ENCODE measurements around the gene KIAA1328. TPM values are rescaled to one million over a fixed set of nuclear protein-coding genes. Genes with fewer than 3 reads are reported as not detected.

KIAA1328 gene
- total RNA-seq, 1 donor from 2014 or later, result 8.4 TPM

DNA sequence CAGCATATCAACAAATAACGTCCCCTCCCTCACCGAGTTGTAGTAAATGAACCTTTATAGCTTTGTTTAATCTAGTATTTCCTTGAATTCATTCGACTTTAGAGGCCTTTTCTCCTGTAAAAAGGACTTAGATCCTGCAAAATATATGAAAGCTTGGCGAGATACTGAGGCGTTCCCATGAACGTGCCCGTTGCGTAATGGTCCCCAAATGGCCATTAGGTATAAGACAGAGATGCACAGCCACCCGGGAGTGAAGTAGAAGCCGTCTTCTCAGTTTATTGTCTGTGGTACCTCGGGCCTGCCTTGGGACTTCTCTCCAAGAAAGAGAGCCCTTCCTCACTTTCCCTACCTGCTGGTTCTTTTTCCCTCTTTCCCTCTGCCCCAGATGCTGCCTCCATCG lies 426.0 kb downstream of the KIAA1328 start:
- no peak for DNase-seq (ENCODE audit: low spot score in 2 of 2)
- Histone ChIP-seq H3K36me3 (no peaks in the 10 kb centered on the region), H3K4me1 (peaks cover 0 to 4% of the 10 kb centered on the region in 2 donors), H3K27me3 (peaks cover 8% of the 10 kb centered on the region), H3K4me3 (no peak overlapping the region), H3K27ac (no peak overlapping the region), H3K9me3 (no peaks in the 10 kb centered on the region)
- intact Hi-C loops (cut with DNase I), result loop anchor here (10.0 kb wide), 1 partner anchor 60 kb away; no protein-coding TSS in a partner anchor
- TF ChIP-seq, protein P1, sequence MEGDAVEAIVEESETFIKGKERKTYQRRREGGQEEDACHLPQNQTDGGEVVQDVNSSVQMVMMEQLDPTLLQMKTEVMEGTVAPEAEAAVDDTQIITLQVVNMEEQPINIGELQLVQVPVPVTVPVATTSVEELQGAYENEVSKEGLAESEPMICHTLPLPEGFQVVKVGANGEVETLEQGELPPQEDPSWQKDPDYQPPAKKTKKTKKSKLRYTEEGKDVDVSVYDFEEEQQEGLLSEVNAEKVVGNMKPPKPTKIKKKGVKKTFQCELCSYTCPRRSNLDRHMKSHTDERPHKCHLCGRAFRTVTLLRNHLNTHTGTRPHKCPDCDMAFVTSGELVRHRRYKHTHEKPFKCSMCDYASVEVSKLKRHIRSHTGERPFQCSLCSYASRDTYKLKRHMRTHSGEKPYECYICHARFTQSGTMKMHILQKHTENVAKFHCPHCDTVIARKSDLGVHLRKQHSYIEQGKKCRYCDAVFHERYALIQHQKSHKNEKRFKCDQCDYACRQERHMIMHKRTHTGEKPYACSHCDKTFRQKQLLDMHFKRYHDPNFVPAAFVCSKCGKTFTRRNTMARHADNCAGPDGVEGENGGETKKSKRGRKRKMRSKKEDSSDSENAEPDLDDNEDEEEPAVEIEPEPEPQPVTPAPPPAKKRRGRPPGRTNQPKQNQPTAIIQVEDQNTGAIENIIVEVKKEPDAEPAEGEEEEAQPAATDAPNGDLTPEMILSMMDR (IDR thresholded peaks at IDR 0.05), result no peak

DNA sequence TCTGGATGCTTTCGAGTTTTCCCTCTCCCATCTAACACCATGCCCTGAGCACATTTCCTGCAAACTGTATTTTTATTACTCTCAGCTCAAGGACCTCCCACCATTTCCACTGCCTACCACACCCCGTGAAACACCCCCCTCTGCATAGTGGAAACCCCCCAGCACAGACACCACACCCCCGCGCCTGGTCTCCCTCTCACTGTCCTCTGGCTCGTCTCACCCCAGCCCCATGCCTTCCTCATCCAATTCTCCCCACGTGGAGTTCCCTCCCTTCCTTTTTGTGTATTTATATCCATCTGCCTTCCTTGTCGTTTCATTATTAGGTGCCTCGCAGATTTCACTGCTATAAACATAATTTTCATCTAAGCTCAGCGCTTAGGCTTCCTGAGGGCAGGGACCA lies 429.2 kb downstream of the KIAA1328 start:
- no peaks in the 10 kb centered on the region for H3K9me3 ChIP-seq
- H3K4me3 ChIP-seq, result no peak overlapping the region
- TF ChIP-seq, protein P1 (IDR thresholded peaks at IDR 0.05), result no peak
- no peak for DNase-seq (ENCODE audit: low spot score in 2 of 2)
- H3K4me1 ChIP-seq, result peaks cover 0 to 4% of the 10 kb centered on the region in 2 donors
- H3K36me3 ChIP-seq, result no peaks in the 10 kb centered on the region
- H3K27ac ChIP-seq, result no peak overlapping the region
- H3K27me3 ChIP-seq, result peaks cover 8% of the 10 kb centered on the region
- intact Hi-C loops (cut with DNase I), result loop anchor here (10.0 kb wide), 1 partner anchor 57 kb away; no protein-coding TSS in a partner anchor

- Histone ChIP-seq H3K4me1 (peaks cover 0 to 4% of the 10 kb centered on the region in 2 donors), H3K36me3 (no peaks in the 10 kb centered on the region), H3K27ac (no peak overlapping the region), H3K27me3 (peaks cover 5% of the 10 kb centered on the region), H3K4me3 (no peak overlapping the region), H3K9me3 (no peaks in the 10 kb centered on the region)
- TF ChIP-seq, protein P1 (IDR thresholded peaks at IDR 0.05), result no peak
- intact Hi-C loops (cut with DNase I), result loop anchor here (10.0 kb wide), 1 partner anchor 56 kb away; no protein-coding TSS in a partner anchor
- DNase-seq (ENCODE audit: low spot score in 2 of 2), result no peak
Observed at GRCh38 chr18:37258819-37259218, 429.9 kb downstream of the KIAA1328 start.

- DNase-seq (ENCODE audit: low spot score in 2 of 2), result no peak
- intact Hi-C loops (cut with DNase I), result loop anchor here (10.0 kb wide), 1 partner anchor 55 kb away; no protein-coding TSS in a partner anchor
Observed at GRCh38 chr18:37259711-37260110, 430.8 kb downstream of the KIAA1328 start.

GRCh38 chr18:37260367-37261093 lies 431.6 kb downstream of the KIAA1328 start:
- no peak overlapping the region for H3K27ac ChIP-seq
- intact Hi-C loops (cut with DNase I), result no loop called here
- H3K4me3 ChIP-seq, result no peak overlapping the region
- no peaks in the 10 kb centered on the region for H3K36me3 ChIP-seq
- no peaks in the 10 kb centered on the region for H3K27me3 ChIP-seq
- no peak for DNase-seq (ENCODE audit: low spot score in 2 of 2)
- H3K4me1 ChIP-seq, result no peaks in the 10 kb centered on the region
- TF ChIP-seq, protein P1 (IDR thresholded peaks at IDR 0.05), result no peak
- H3K9me3 ChIP-seq, result no peaks in the 10 kb centered on the region

More at GRCh38 chr18:37259711-37260110, 430.8 kb downstream of the KIAA1328 start:
- TF ChIP-seq, protein P1 (IDR thresholded peaks at IDR 0.05), result no peak
- H3K36me3 ChIP-seq, result no peaks in the 10 kb centered on the region
- H3K4me1 ChIP-seq, result no peaks in the 10 kb centered on the region
- no peak overlapping the region for H3K4me3 ChIP-seq
- no peaks in the 10 kb centered on the region for H3K9me3 ChIP-seq
- H3K27me3 ChIP-seq, result no peaks in the 10 kb centered on the region
- no peak overlapping the region for H3K27ac ChIP-seq

Data from ascending aorta (tissue), 2 donors.